SK-N-MC (cell line): Measurements from ENCODE around the gene TMIGD1.
"Not testable (repeated sequence)": the region's sequence is repeated elsewhere in the genome, so short reads cannot be mapped to it uniquely, and the experiment has no call there.

Experiments
- DNase-seq: peaks from one replicate; pipeline ENCODE4 v3.0.0-alpha.2; 2011; ENCODE audit warnings: low read depth, low spot score
- H3K27ac ChIP-seq: fragments of 200-600 bp; sonication (generic); 2 replicates; pipeline ENCODE4 v1.5.1; 2016; ENCODE audit warnings: mixed run types
- H3K36me3 ChIP-seq: fragments of 200-600 bp; sonication (generic); 2 replicates; pipeline ENCODE4 v1.6.1; 2017; ENCODE audit warnings: antibody characterized with exemption, low read length, mixed read lengths; ENCODE audit not compliant: insufficient read depth
- H3K4me3 ChIP-seq: fragments of 200-600 bp; sonication (generic); 2 replicates; pipeline ENCODE4 v1.5.1; 2016
- H3K9ac ChIP-seq: fragments of 200-600 bp; sonication (generic); 2 replicates; pipeline ENCODE4 v1.8.0; 2017; ENCODE audit warnings: mixed run types, mixed read lengths; ENCODE audit not compliant: insufficient read length
- H3K9me3 ChIP-seq: fragments of 200-600 bp; sonication (generic); 2 replicates; pipeline ENCODE4 v1.6.1; 2017; ENCODE audit warnings: low read depth, mild to moderate bottlenecking, antibody characterized with exemption, low read length, moderate library complexity, mixed read lengths
- EZH2 ChIP-seq: fragments of 200-600 bp; sonication (generic); IDR thresholded peaks from one replicate; pipeline ENCODE4 v1.6.1; 2017; ENCODE audit warnings: antibody characterized with exemption
- FOXP2 ChIP-seq: optimal IDR thresholded peaks from 2 replicates; pipeline ENCODE3; 2011; ENCODE audit warnings: mild to moderate bottlenecking, moderate library complexity; ENCODE audit not compliant: insufficient read depth; ENCODE audit errors: extremely low read length, control extremely low read depth
- POLR2AphosphoS5 ChIP-seq: IDR thresholded peaks from 2 replicates; pipeline ENCODE4 v1.6.1; 2012; ENCODE audit warnings: mild to moderate bottlenecking, low read depth, low read length, borderline replicate concordance

Gene TMIGD1

GRCh38 chr17:30347488-30347887 lies 13.6 kb upstream of the TMIGD1 start:
- Histone ChIP-seq H3K36me3 (no peaks in the 10 kb centered on the region), H3K4me3 (no peak overlapping the region), H3K9ac (no peak overlapping the region), H3K9me3 (no peaks in the 10 kb centered on the region), H3K27ac (no peak overlapping the region)
- DNase-seq = no peak
- TF ChIP-seq FOXP2 (no peak), EZH2 (no peak), POLR2AphosphoS5 (no peak)

GRCh38 chr17:30346221-30346795 lies 12.5 kb upstream of the TMIGD1 start:
- no peak for DNase-seq
- no peaks in the 10 kb centered on the region for H3K9me3 ChIP-seq
- H3K27ac ChIP-seq = no peak overlapping the region
- TF ChIP-seq EZH2 = no peak
- TF ChIP-seq POLR2AphosphoS5 = no peak
- no peak for TF ChIP-seq FOXP2
- no peak overlapping the region for H3K4me3 ChIP-seq
- no peaks in the 10 kb centered on the region for H3K36me3 ChIP-seq
- no peak overlapping the region for H3K9ac ChIP-seq

- Histone ChIP-seq H3K4me3 (no peak overlapping the region), H3K36me3 (no peaks in the 10 kb centered on the region), H3K27ac (no peak overlapping the region), H3K9me3 (no peaks in the 10 kb centered on the region), H3K9ac (no peak overlapping the region)
- no peak for TF ChIP-seq FOXP2
- no peak for TF ChIP-seq EZH2
- DNase-seq = no peak
Observed at GRCh38 chr17:30345527-30346075, 11.7 kb upstream of the TMIGD1 start.

- H3K4me3 ChIP-seq = no peak overlapping the region
- H3K9me3 ChIP-seq = no peaks in the 10 kb centered on the region
- DNase-seq = no peak
- H3K27ac ChIP-seq = no peak overlapping the region
- no peak for TF ChIP-seq FOXP2
- no peak for TF ChIP-seq POLR2AphosphoS5
- TF ChIP-seq EZH2 = no peak
- H3K36me3 ChIP-seq = no peaks in the 10 kb centered on the region
- H3K9ac ChIP-seq = no peak overlapping the region
Observed at GRCh38 chr17:30345089-30345433, 11.2 kb upstream of the TMIGD1 start.

- Histone ChIP-seq H3K9me3 (no peaks in the 10 kb centered on the region), H3K27ac (no peak overlapping the region), H3K4me3 (no peak overlapping the region), H3K36me3 (no peaks in the 10 kb centered on the region), H3K9ac (no peak overlapping the region)
- no peak for DNase-seq
- TF ChIP-seq POLR2AphosphoS5 (no peak), FOXP2 (no peak), EZH2 (no peak)
Observed at GRCh38 chr17:30344283-30345088, 10.6 kb upstream of the TMIGD1 start.

GRCh38 chr17:30343796-30344195 lies 9.9 kb upstream of the TMIGD1 start:
- no peak overlapping the region for H3K4me3 ChIP-seq
- H3K9ac ChIP-seq = no peak overlapping the region
- TF ChIP-seq EZH2 (no peak), POLR2AphosphoS5 (no peak), FOXP2 (no peak)
- H3K27ac ChIP-seq = no peak overlapping the region
- H3K36me3 ChIP-seq = no peaks in the 10 kb centered on the region
- no peak for DNase-seq
- H3K9me3 ChIP-seq = no peaks in the 10 kb centered on the region

- not testable (repeated sequence) for H3K36me3 ChIP-seq, H3K9me3 ChIP-seq, H3K27ac ChIP-seq
Observed at GRCh38 chr17:30343244-30343643, 9.4 kb upstream of the TMIGD1 start.

GRCh38 chr17:30341703-30342249 lies 7.9 kb upstream of the TMIGD1 start:
- H3K9ac ChIP-seq = no peak overlapping the region
- no peak for TF ChIP-seq FOXP2
- no peak for TF ChIP-seq POLR2AphosphoS5
- no peak for TF ChIP-seq EZH2
- DNase-seq = no peak
- no peaks in the 10 kb centered on the region for H3K9me3 ChIP-seq
- H3K27ac ChIP-seq = no peak overlapping the region
- H3K4me3 ChIP-seq = no peak overlapping the region
- no peaks in the 10 kb centered on the region for H3K36me3 ChIP-seq

More at GRCh38 chr17:30343244-30343643, 9.4 kb upstream of the TMIGD1 start:
- not testable (repeated sequence) for H3K4me3 ChIP-seq, H3K9ac ChIP-seq, DNase-seq
